Hematopoietic multipotent progenitor cell (in vitro differentiated cells): ENCODE results near the gene PDZD2. TPM values are rescaled to one million over a fixed set of nuclear protein-coding genes. Genes with fewer than 3 reads are reported as not detected.
"Not testable (repeated sequence)": the region's sequence is repeated elsewhere in the genome, so short reads cannot be mapped to it uniquely, and the experiment has no call there.

ENCODE experiments used
- DNase-seq, 3 donors: peaks; one replicate each; pipeline ENCODE4 v3.0.0-alpha.2; 2011 to 2015; ENCODE audit warnings: low read depth in 2 of 3, low spot score in 2 of 3
- total RNA-seq: library from RNA; depleted of rRNA; stranded (reverse); fragments of >200 nt; gene quantifications from one replicate; pipeline ENCODE4 v1.2.3, GENCODE V29; 2012

The PDZD2 gene
- total RNA-seq, 1 donor = 13.5 TPM

GRCh38 chr5:32115985-32116384, 477.1 kb downstream of the PDZD2 start:
- DNase-seq = no peak

DNA sequence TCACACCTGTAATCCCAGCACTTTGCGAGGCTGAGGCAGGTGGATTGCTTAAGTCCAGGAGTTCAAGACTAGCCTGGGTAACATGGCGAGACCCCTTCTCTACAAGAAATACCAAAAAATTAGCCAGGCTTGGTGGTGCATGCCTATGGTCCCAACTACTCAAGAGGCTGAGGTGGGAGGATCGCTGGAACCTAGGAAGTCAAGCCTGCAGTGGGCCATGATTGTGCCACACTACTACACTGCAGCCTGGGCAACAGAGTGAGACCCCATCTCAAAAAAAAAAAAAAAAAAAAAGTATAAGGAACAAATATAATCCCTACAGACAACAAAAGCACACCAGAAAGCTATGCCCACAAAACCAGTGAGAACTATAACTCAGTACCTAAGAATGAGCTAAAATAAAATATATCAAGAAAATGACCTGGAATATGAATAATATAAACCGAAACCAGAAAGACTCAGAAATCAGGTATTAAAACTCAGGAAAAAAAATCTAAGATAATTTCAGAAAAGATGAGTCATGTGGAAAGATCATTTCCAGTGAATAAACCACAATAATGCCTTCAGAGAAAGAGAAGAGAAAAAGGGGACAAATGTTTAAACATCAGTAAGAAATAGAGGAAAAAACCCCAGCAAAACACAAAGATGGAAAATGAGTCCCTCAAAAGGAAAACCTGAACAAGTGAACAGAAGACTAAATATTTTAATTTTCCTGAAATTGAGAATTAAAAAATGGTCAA, 477.8 kb downstream of the PDZD2 start:
- no peak for DNase-seq

- DNase-seq = not testable (repeated sequence)
Measured at GRCh38 chr5:32118922-32119321, 480.0 kb downstream of the PDZD2 start.

DNA sequence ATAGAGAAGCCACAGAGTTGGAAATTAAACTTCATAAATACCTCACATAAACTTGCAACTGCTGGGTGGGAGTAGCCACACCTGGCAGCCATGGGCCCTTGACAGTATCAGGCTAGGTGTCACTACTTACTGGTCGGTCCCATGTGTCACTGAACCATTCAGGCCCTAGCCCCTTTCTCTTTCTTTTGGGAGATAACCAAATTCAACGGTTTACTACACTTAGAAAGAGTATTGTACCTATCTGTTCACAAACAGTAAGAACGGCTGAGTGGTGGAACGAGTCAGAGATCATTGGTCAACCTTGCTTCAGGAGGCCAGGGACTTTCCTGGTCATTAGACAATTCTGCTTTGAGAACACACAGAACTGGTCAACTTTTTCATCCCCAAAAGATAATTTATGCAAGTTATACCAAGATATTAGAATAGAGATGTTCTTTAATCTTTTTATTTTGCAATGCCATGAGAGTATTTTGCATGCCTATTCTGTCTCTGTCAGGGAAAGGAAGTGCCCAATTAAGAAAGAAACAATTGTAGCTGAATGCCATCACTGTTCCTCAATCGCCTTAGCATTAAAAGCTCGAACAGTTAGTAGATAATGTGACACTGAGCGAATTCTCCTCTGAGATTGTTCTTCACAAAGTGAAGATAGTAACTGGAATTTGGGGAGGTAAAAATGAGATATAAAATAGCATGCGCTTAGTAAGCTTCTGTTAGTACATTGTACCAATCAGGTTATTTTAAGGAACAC, 484.3 kb downstream of the PDZD2 start:
- DNase-seq = no peak

DNA sequence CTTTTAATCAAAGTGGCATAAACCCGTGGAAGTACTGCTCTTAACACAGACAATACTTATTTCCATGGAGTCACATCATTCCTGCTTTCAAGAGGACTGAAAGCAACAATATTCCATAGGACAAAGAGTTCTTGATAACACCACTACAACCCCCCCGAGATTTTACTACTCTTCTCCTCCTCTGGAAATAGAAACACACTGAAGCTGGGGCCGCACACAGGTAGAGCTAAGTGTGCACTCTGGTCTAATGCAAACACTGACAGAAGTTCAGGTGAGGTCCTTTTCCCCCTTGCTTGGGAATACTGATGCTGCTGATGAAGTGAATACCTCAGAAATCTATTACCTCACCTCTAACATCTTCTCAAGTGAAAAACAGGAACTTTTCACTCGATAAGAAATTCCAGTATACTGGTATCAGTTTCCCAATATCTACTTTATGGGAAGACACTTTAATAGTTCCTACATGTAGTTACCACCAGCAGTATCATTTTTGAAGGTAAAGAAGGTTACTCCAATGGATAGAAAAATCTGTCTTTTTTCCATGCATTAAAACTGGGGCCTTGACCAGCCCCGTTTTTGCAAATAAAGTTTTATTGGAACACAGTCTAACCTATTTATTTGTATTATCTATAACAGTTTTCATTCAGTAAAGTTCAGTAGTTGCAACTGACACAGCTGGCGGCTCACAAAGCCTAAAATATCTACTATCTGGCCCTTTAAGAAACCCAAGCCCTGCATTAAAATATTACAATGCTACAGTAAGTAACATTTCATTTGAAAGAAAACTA, 485.2 kb downstream of the PDZD2 start:
- no peak for DNase-seq

DNA sequence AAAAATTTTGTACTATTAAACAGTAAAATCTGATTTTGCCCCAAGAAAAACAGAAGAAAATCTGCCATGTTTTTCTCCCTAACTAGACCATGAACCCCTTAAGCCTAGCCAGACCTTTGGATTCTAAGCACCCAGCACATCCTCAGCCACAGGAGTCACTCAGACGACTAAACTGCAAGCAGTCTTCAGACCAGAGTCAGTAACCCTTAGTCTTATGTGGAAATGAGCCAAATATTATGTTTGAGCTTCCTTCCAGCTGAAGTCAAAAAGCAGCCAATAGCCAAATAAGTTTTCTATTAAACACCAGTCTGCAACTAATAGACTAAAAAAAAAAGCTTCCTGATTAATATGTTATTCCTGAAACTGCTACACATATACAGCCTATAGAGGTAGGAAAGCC, 487.8 kb downstream of the PDZD2 start:
- DNase-seq = no peak

- DNase-seq = no peak
Measured at GRCh38 chr5:32127711-32128110, 488.8 kb downstream of the PDZD2 start.

GRCh38 chr5:32129074-32129598, 490.2 kb downstream of the PDZD2 start:
- DNase-seq = no peak

- no peak for DNase-seq
Measured at GRCh38 chr5:32130865-32131264, 491.9 kb downstream of the PDZD2 start.

DNA sequence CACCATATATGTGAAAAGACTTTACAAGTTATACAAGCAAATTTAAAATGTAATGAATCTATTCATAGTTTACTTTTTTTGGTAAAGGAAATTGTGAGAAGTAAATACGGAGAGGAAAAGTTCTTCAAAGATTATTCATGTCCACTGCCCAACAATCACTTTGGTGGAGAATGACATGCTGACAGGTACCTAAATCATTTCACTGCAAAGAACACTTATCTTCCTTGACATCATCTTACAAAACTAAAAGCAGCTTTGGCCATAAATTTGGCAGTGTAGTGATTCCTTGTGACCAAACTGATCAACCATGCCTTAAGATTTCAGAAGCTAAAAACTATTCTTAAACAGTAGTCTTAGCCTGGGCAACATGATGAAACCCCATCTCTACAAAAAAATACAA, 492.7 kb downstream of the PDZD2 start:
- no peak for DNase-seq

DNA sequence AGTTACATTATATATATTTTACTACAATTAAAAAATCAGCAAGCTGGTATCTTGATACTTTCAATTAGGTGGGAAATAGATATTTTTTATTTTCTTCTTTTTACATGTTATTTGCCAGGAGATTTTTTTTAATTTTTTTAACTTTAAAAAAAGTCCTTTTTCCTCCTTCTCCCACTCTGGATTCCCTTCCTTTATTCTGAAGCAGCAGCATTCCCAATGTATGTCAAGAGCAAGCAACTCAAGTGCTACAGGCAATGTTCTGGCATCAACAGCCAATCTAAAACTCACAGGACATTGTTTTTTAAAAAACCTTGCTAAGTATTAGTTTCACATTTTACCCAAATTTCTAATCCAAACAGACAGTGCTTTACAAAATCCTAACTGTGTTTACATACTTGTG, 493.8 kb downstream of the PDZD2 start:
- no peak for DNase-seq

DNA sequence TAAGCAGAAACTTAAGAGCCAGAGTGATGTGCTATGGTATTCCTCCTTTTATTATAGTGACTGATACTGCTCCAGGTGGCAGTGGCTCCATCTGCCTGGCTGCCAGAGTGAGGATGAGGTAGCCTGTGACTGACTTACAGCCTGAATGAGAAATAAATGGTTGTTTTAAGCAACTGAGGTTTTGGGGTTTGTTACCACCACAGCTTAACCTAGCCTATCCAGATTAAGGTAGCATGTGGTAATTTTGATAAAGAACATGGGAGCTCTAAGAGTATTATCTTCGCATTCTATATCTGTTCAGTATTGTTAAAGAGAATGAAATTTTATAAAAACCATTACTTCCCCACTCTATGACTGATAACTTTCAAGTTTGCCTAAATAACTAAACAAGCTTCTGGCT, 496.2 kb downstream of the PDZD2 start:
- DNase-seq = no peak

GRCh38 chr5:32136342-32136741, 497.4 kb downstream of the PDZD2 start:
- no peak for DNase-seq

DNA sequence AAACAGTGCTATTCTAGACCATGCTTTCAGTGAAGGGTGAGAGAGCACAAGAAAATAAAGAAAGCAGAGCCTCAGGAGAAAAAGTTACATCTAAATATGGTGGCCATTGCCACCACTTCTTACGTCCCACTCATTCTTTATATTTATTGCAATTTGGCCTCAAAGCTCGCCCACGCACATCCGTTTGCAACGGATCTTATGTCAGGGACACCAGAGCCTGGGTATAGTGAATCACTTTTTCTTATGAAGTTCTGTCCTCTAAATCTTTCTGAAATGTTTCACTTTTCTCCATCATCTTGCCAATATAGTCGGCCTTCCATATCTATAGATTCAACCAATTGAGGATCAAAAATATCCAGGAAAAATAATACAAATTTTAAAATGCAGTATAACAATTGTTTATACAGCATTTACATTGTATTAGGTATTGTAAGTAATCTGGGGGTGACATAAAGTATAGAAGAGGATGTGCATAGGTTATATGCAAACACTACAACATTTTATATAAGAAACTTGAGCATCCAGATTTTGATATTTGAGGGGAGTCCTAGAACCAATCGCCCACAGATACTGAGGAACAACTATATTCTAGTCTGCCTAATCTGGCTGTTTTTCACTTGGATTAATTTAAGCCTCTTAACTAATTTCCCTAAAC, 500.0 kb downstream of the PDZD2 start:
- no peak for DNase-seq

DNA sequence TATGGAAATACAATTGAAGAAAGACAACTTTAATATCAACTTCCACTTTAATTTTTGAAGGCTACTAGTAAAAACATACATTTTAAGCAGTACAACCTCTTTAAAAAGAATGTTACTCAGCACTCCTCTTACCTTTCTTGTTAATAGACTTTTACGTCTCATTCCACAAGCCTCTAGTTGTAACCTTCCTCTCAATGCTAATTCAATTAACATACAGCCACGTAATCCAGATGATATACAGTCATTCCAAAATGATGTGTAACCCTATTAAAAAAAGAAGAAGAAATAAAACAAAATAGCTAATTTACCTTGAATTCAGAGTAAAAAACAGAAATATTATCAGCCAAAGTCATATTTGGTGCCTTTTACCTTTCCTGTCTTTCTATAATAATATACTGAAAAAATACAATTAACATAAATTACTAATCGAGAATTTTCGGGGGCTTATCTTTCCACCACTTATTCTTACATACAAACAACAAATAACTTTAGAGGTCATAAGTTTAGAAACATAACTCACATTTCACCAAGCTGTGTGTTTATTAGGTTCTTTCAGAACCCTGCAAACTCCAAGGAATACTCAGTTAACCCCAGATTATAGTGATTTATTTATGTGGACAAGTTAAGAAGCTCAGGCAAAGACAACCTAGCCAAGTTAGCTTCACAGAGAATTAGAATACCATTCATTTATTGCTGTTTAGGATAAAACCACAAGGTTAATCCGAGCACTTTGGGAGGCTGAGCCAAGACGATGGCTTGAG, 504.9 kb downstream of the PDZD2 start:
- DNase-seq = no peak

GRCh38 chr5:32144378-32145207, 505.7 kb downstream of the PDZD2 start:
- DNase-seq = no peak

DNA sequence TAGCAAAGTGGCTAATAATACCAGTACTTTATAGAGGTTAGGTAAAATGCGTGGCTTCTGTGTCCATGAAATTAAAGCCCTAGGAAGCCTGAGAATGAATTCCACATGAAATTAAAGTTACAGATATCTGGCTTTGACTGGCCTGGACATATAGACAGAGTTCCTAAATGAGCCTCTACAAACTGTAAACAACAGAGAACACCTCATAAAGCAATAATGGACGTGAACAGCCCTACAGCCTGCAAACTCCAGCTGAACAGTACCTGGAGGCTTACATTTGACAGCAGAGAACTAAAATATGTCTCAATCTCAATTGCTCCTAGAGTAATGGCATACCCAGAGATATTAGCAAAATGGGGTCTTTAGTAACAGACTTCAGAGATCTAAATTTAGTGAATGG, 506.4 kb downstream of the PDZD2 start:
- DNase-seq = no peak

DNA sequence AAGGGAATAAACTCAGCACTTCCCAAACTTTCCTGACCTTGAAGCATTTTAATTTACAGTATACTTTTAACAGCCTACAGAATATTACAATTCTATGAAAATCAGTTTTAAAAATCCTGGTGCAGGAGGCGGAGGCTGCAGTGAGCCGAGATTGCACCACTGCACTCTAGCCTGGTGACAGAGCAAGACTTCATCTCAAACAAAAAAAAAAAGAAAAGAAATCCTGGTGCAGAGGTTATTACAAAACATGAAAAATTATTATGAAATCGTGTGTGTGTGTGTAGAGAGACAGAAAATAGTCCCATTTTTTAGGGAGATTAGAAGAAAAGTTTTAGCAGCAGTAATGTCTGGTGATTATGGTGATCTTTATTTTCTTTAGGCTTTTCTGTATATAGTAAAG, 508.3 kb downstream of the PDZD2 start:
- no peak for DNase-seq

GRCh38 chr5:32147959-32148358, 509.0 kb downstream of the PDZD2 start:
- no peak for DNase-seq
